Middle frontal gyrus (tissue), 1 donor: ENCODE results near the gene TCF3.
"Not testable (repeated sequence)": the region's sequence is repeated elsewhere in the genome, so short reads cannot be mapped to it uniquely, and the experiment has no call there.

ENCODE experiments used
- DNase-seq: peaks from one replicate; pipeline ENCODE4 v3.0.0-alpha.2; 2015; ENCODE audit warnings: low spot score; ENCODE audit errors: extremely low spot score

The TCF3 gene

GRCh38 chr19:1672769-1673644 is 20.6 kb upstream of the TCF3 start:
- no peak for DNase-seq

- DNase-seq, result no peak
Observed at GRCh38 chr19:1672038-1672768, 19.8 kb upstream of the TCF3 start.

- no peak for DNase-seq
Observed at GRCh38 chr19:1671716-1672037, 19.3 kb upstream of the TCF3 start.

GRCh38 chr19:1670747-1671146 is 18.3 kb upstream of the TCF3 start:
- DNase-seq, result not testable (repeated sequence)

- no peak for DNase-seq
Observed at GRCh38 chr19:1668486-1669270, 16.3 kb upstream of the TCF3 start.

GRCh38 chr19:1668048-1668485 is 15.7 kb upstream of the TCF3 start:
- no peak for DNase-seq

- no peak for DNase-seq
Observed at GRCh38 chr19:1665565-1666047, 13.2 kb upstream of the TCF3 start.

- no peak for DNase-seq
Observed at GRCh38 chr19:1663852-1664251, 11.4 kb upstream of the TCF3 start.

- not testable (repeated sequence) for DNase-seq
Observed at GRCh38 chr19:1663227-1663626, 10.8 kb upstream of the TCF3 start.

- no peak for DNase-seq
Observed at GRCh38 chr19:1661995-1662394, 9.6 kb upstream of the TCF3 start.

- no peak for DNase-seq
Observed at GRCh38 chr19:1659084-1659427, 6.6 kb upstream of the TCF3 start.

GRCh38 chr19:1658150-1659083 is 6.0 kb upstream of the TCF3 start:
- DNase-seq, result no peak

- no peak for DNase-seq
Observed at GRCh38 chr19:1657746-1658145, 5.3 kb upstream of the TCF3 start.

- DNase-seq, result no peak
Observed at GRCh38 chr19:1656988-1657536, 4.6 kb upstream of the TCF3 start.

GRCh38 chr19:1655987-1656608 is 3.7 kb upstream of the TCF3 start:
- DNase-seq, result no peak

GRCh38 chr19:1655131-1655981 is 2.9 kb upstream of the TCF3 start:
- no peak for DNase-seq

- no peak for DNase-seq
Observed at GRCh38 chr19:1654178-1654792, 1.9 kb upstream of the TCF3 start.

GRCh38 chr19:1653300-1653628 is 849 bp upstream of the TCF3 start:
- DNase-seq, result no peak
